Measurements from ENCODE around the gene CENPC. TPM values are rescaled to one million over a fixed set of nuclear protein-coding genes. Genes with fewer than 3 reads are reported as not detected.

The CENPC gene
- total RNA-seq, 1 experiment from 2014 or later, result 19.1 TPM

GRCh38 chr4:67521506-67521905 lies 23.8 kb downstream of the CENPC start (continued):
- TF ChIP-seq E2F1 (CRISPR knock-in tag; IDR thresholded peaks at IDR 0.05), result no peak

- Mint-ChIP-seq H3K4me1 (no peaks in the 10 kb centered on the region), H3K36me3 (no peaks in the 10 kb centered on the region), H3K27me3 (ENCODE audit: low read depth) (no peaks in the 10 kb centered on the region), H3K27ac (no peak overlapping the region; the same call in 1 of the 2 replicates), H3K9me3 (no peaks in the 10 kb centered on the region), H3K4me3 (no peak overlapping the region)
- no peak for ATAC-seq
- TF ChIP-seq GABPB1 (CRISPR knock-in tag; IDR thresholded peaks at IDR 0.05) (no peak), MXD4 (CRISPR knock-in tag; IDR thresholded peaks at IDR 0.05; ENCODE audit: borderline replicate concordance) (no peak), HMGA2 (CRISPR knock-in tag; IDR thresholded peaks at IDR 0.05) (no peak), USF1 (CRISPR knock-in tag; IDR thresholded peaks at IDR 0.05) (no peak), ZMAT4 (CRISPR knock-in tag; IDR thresholded peaks at IDR 0.05) (no peak), ZNF396 (CRISPR knock-in tag; IDR thresholded peaks at IDR 0.05; ENCODE audit: borderline replicate concordance) (no peak), ZNF281 (CRISPR knock-in tag; IDR thresholded peaks at IDR 0.05) (no peak), E2F4 (CRISPR knock-in tag; IDR thresholded peaks at IDR 0.05; ENCODE audit: borderline replicate concordance, low read depth) (no peak), ZNF416 (CRISPR knock-in tag; IDR thresholded peaks at IDR 0.05) (no peak), GTF2I (CRISPR knock-in tag; conservative IDR thresholded peaks at IDR 0.05) (no peak), EMX1 (CRISPR knock-in tag; IDR thresholded peaks at IDR 0.05) (no peak)
- DNase-seq (ENCODE audit: low spot score), result no peak
- ChIA-PET POLR2A (no interaction called here), CTCF (no interaction called here)
Observed at GRCh38 chr4:67520141-67520540, 25.2 kb downstream of the CENPC start.

GRCh38 chr4:67512501-67512900 lies 32.8 kb downstream of the CENPC start:
- H3K4me1 Mint-ChIP-seq, result no peaks in the 10 kb centered on the region
- H3K27me3 Mint-ChIP-seq (ENCODE audit: low read depth), result no peaks in the 10 kb centered on the region
- peaks cover 30% of the 10 kb centered on the region for H3K36me3 Mint-ChIP-seq
- no peaks in the 10 kb centered on the region for H3K9me3 Mint-ChIP-seq
- ChIA-PET POLR2A (no interaction called here), CTCF (no interaction called here)
- DNase-seq (ENCODE audit: low spot score), result no peak
- no peak for TF ChIP-seq ZBTB21 (CRISPR knock-in tag; IDR thresholded peaks at IDR 0.05; ENCODE audit: borderline replicate concordance)
- no peak for TF ChIP-seq EMX1 (CRISPR knock-in tag; IDR thresholded peaks at IDR 0.05)
- TF ChIP-seq STAT6 (CRISPR knock-in tag; conservative IDR thresholded peaks at IDR 0.05; ENCODE audit: low read depth), result no peak
- TF ChIP-seq SP1 (CRISPR knock-in tag; conservative IDR thresholded peaks at IDR 0.05), result no peak
- TF ChIP-seq ERG (CRISPR knock-in tag; IDR thresholded peaks at IDR 0.05), result no peak
- no peak for TF ChIP-seq ELF4 (CRISPR knock-in tag; IDR thresholded peaks at IDR 0.05; ENCODE audit: low read depth)
- no peak for TF ChIP-seq AR (CRISPR knock-in tag; IDR thresholded peaks at IDR 0.05)
- no peak for TF ChIP-seq GABPB1 (CRISPR knock-in tag; IDR thresholded peaks at IDR 0.05)
- no peak for TF ChIP-seq NR1H2 (CRISPR knock-in tag; IDR thresholded peaks at IDR 0.05)
- TF ChIP-seq SOX15 (CRISPR knock-in tag; IDR thresholded peaks at IDR 0.05), result no peak
- no peak for TF ChIP-seq ZMAT4 (CRISPR knock-in tag; IDR thresholded peaks at IDR 0.05)
- ATAC-seq, result no peak
- no peak overlapping the region for H3K4me3 Mint-ChIP-seq
- no peak overlapping the region for H3K27ac Mint-ChIP-seq

Measured in WTC11 (cell line).